ENCODE measurements around the gene RAET1G.
"Not testable (repeated sequence)": the region's sequence is repeated elsewhere in the genome, so short reads cannot be mapped to it uniquely, and the experiment has no call there.

Gene RAET1G

GRCh38 chr6:149961728-149962425, 39.0 kb upstream of the RAET1G start:
- Histone ChIP-seq H4K8ac (ENCODE audit: low read depth, low read length) (no peak overlapping the region), H3K79me1 (ENCODE audit: low read depth, low read length) (no peaks in the 10 kb centered on the region), H4K91ac (ENCODE audit: low read depth, low read length, poor library complexity) (no peak overlapping the region), H3K4me3 (ENCODE audit: low read length in 2 of 2) (no peak overlapping the region), H3K27ac (replicated peaks; ENCODE audit: low read length) (no peak overlapping the region), H3K27me3 (ENCODE audit: control insufficient read depth in 3 of 3, insufficient read depth in 3 of 3, low read depth in 1 of 3, low read length in 3 of 3) (peaks cover 15 to 95% (median 56%) of the 10 kb centered on the region in 3 experiments), H2BK5ac (ENCODE audit: low read length) (no peak overlapping the region), H3K9ac (ENCODE audit: low read depth, low read length, poor library complexity) (no peak overlapping the region), H3K14ac (ENCODE audit: low read length) (no peak overlapping the region), H3K4me2 (ENCODE audit: insufficient read depth, low read length, poor library complexity, severe bottlenecking) (no peak overlapping the region), H2BK15ac (ENCODE audit: low read length) (no peak overlapping the region), H3K9me3 (replicated peaks in 1 of 2; ENCODE audit: control insufficient read depth in 2 of 2, insufficient read depth in 1 of 2, low read depth in 1 of 2, low read length in 2 of 2) (no peaks in the 10 kb centered on the region), H2AK5ac (ENCODE audit: low read depth, low read length) (no peak overlapping the region), H3K23ac (ENCODE audit: low read depth, low read length, poor library complexity) (no peak overlapping the region), H3K18ac (ENCODE audit: low read length) (no peak overlapping the region), H2BK120ac (ENCODE audit: low read depth, low read length) (no peak overlapping the region), H2BK12ac (ENCODE audit: low read length) (no peak overlapping the region), H2AFZ (ENCODE audit: low read length) (no peak overlapping the region), H3K4ac (ENCODE audit: low read length) (no peak overlapping the region), H3K4me1 (ENCODE audit: control insufficient read depth in 2 of 2, insufficient read depth in 1 of 2, low read depth in 1 of 2, low read length in 2 of 2) (peaks cover 8 to 10% of the 10 kb centered on the region in 2 donors), H3K36me3 (replicated peaks in 1 of 2; ENCODE audit: control insufficient read depth in 2 of 2, insufficient read depth in 2 of 2, low read length in 2 of 2) (no peaks in the 10 kb centered on the region)
- no CpG with 5 or more reads among the region's 6 CpGs for WGBS, 2 donors (ENCODE audit: extremely low coverage in 2 of 2, insufficient read length in 2 of 2, insufficient replicate concordance in 1 of 2)
- DNase-seq (ENCODE audit: low spot score), result no peak

DNA sequence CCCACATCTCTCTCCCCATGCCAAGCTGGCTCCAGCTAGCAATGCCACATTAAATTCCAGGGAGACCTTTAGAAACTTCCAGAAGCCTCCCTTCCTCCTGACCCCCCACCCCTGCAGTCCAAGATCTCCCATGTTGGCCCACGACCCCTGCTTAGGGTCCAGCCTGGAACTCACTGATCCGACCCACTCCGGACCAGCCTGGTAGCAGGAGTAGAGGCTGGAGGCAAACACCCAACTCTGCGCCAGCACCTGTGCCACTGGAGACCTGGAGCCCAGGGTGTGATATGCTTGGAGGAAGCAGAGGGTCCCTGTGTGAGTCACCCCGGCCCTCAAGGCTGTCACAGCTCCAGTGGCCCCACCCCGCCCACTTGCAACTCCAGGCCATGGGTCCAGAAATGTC, 37.6 kb upstream of the RAET1G start:
- H3K27ac ChIP-seq (replicated peaks; ENCODE audit: low read length), result no peak overlapping the region
- H3K79me1 ChIP-seq (ENCODE audit: low read depth, low read length), result no peaks in the 10 kb centered on the region

DNA sequence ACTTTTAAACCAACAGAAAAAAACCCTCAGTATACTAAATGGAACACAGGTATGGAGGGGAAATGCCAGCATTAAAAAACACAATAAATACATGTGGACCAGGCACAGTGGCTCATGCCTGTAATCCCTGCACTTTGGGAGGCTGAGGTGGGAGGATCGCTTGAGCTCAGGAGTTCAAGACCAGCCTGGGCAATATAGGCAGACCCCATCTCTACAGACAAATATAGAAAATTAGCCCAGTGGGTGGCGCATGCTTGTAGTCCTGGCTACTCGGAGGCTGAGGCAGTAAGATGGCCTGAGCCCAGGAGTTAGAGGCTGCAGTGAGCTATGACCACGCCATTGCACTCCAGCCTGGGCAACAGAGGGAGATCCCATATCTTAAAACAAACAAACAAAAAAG, 36.9 kb upstream of the RAET1G start:
- H2BK5ac ChIP-seq (ENCODE audit: low read length); H3K4me1 ChIP-seq (ENCODE audit: control insufficient read depth in 2 of 2, insufficient read depth in 1 of 2, low read depth in 1 of 2, low read length in 2 of 2); H2AK5ac ChIP-seq (ENCODE audit: low read depth, low read length); H3K18ac ChIP-seq (ENCODE audit: low read length); H3K9ac ChIP-seq (ENCODE audit: low read depth, low read length, poor library complexity); H3K14ac ChIP-seq (ENCODE audit: low read length); H3K9me3 ChIP-seq (replicated peaks in 1 of 2; ENCODE audit: control insufficient read depth in 2 of 2, insufficient read depth in 1 of 2, low read depth in 1 of 2, low read length in 2 of 2); H2BK120ac ChIP-seq (ENCODE audit: low read depth, low read length); H2BK15ac ChIP-seq (ENCODE audit: low read length); H3K4me3 ChIP-seq (ENCODE audit: low read length in 2 of 2); H2AFZ ChIP-seq (ENCODE audit: low read length); H3K36me3 ChIP-seq (replicated peaks in 1 of 2; ENCODE audit: control insufficient read depth in 2 of 2, insufficient read depth in 2 of 2, low read length in 2 of 2); H2BK12ac ChIP-seq (ENCODE audit: low read length); H3K23ac ChIP-seq (ENCODE audit: low read depth, low read length, poor library complexity); H3K4ac ChIP-seq (ENCODE audit: low read length); H3K27ac ChIP-seq (replicated peaks; ENCODE audit: low read length); H4K8ac ChIP-seq (ENCODE audit: low read depth, low read length); H3K4me2 ChIP-seq (ENCODE audit: insufficient read depth, low read length, poor library complexity, severe bottlenecking); H4K91ac ChIP-seq (ENCODE audit: low read depth, low read length, poor library complexity); H3K79me1 ChIP-seq (ENCODE audit: low read depth, low read length); DNase-seq (ENCODE audit: low spot score): not testable (repeated sequence)
- no CpG with 5 or more reads among the region's 4 CpGs for WGBS, 2 donors (ENCODE audit: extremely low coverage in 2 of 2, insufficient read length in 2 of 2, insufficient replicate concordance in 1 of 2)
- peaks cover 12 to 96% (median 54%) of the 10 kb centered on the region in 3 experiments for H3K27me3 ChIP-seq (ENCODE audit: control insufficient read depth in 3 of 3, insufficient read depth in 3 of 3, low read depth in 1 of 3, low read length in 3 of 3)

More for the DNA sequence above, 37.6 kb upstream of the RAET1G start:
- Histone ChIP-seq H4K91ac (ENCODE audit: low read depth, low read length, poor library complexity) (no peak overlapping the region), H2AK5ac (ENCODE audit: low read depth, low read length) (no peak overlapping the region), H3K9me3 (replicated peaks in 1 of 2; ENCODE audit: control insufficient read depth in 2 of 2, insufficient read depth in 1 of 2, low read depth in 1 of 2, low read length in 2 of 2) (no peaks in the 10 kb centered on the region), H3K4me2 (ENCODE audit: insufficient read depth, low read length, poor library complexity, severe bottlenecking) (no peak overlapping the region), H2BK15ac (ENCODE audit: low read length) (no peak overlapping the region), H3K23ac (ENCODE audit: low read depth, low read length, poor library complexity) (no peak overlapping the region), H3K9ac (ENCODE audit: low read depth, low read length, poor library complexity) (no peak overlapping the region), H3K4me3 (ENCODE audit: low read length in 2 of 2) (no peak overlapping the region), H3K4me1 (ENCODE audit: control insufficient read depth in 2 of 2, insufficient read depth in 1 of 2, low read depth in 1 of 2, low read length in 2 of 2) (peaks cover 6 to 9% of the 10 kb centered on the region in 2 donors), H2AFZ (ENCODE audit: low read length) (no peak overlapping the region), H3K14ac (ENCODE audit: low read length) (no peak overlapping the region), H3K18ac (ENCODE audit: low read length) (no peak overlapping the region), H2BK120ac (ENCODE audit: low read depth, low read length) (no peak overlapping the region), H2BK12ac (ENCODE audit: low read length) (no peak overlapping the region), H3K27me3 (ENCODE audit: control insufficient read depth in 3 of 3, insufficient read depth in 3 of 3, low read depth in 1 of 3, low read length in 3 of 3) (peaks cover 12 to 96% (median 56%) of the 10 kb centered on the region in 3 experiments), H3K4ac (ENCODE audit: low read length) (no peak overlapping the region), H4K8ac (ENCODE audit: low read depth, low read length) (no peak overlapping the region), H2BK5ac (ENCODE audit: low read length) (no peak overlapping the region), H3K36me3 (replicated peaks in 1 of 2; ENCODE audit: control insufficient read depth in 2 of 2, insufficient read depth in 2 of 2, low read length in 2 of 2) (no peaks in the 10 kb centered on the region)
- WGBS, 2 donors (ENCODE audit: extremely low coverage in 2 of 2, insufficient read length in 2 of 2, insufficient replicate concordance in 1 of 2), result no CpG with 5 or more reads among the region's 6 CpGs
- DNase-seq (ENCODE audit: low spot score), result no peak

GRCh38 chr6:149958124-149958523, 35.2 kb upstream of the RAET1G start:
- not testable (repeated sequence) for H3K27ac ChIP-seq (replicated peaks; ENCODE audit: low read length)
- no CpG with 5 or more reads among the region's 3 CpGs for WGBS, 2 donors (ENCODE audit: extremely low coverage in 2 of 2, insufficient read length in 2 of 2, insufficient replicate concordance in 1 of 2)
- peaks cover 3 to 90% (median 56%) of the 10 kb centered on the region in 3 experiments for H3K27me3 ChIP-seq (ENCODE audit: control insufficient read depth in 3 of 3, insufficient read depth in 3 of 3, low read depth in 1 of 3, low read length in 3 of 3)

More at GRCh38 chr6:149958124-149958523, 35.2 kb upstream of the RAET1G start:
- H3K4ac ChIP-seq (ENCODE audit: low read length); H3K9me3 ChIP-seq (replicated peaks in 1 of 2; ENCODE audit: control insufficient read depth in 2 of 2, insufficient read depth in 1 of 2, low read depth in 1 of 2, low read length in 2 of 2); H2AK5ac ChIP-seq (ENCODE audit: low read depth, low read length); H3K18ac ChIP-seq (ENCODE audit: low read length); H2BK120ac ChIP-seq (ENCODE audit: low read depth, low read length); H2AFZ ChIP-seq (ENCODE audit: low read length); H3K4me3 ChIP-seq (ENCODE audit: low read length in 2 of 2); H2BK5ac ChIP-seq (ENCODE audit: low read length); H2BK12ac ChIP-seq (ENCODE audit: low read length); H3K4me1 ChIP-seq (ENCODE audit: control insufficient read depth in 2 of 2, insufficient read depth in 1 of 2, low read depth in 1 of 2, low read length in 2 of 2); H4K8ac ChIP-seq (ENCODE audit: low read depth, low read length); H3K79me1 ChIP-seq (ENCODE audit: low read depth, low read length); H2BK15ac ChIP-seq (ENCODE audit: low read length); H4K91ac ChIP-seq (ENCODE audit: low read depth, low read length, poor library complexity); H3K14ac ChIP-seq (ENCODE audit: low read length); H3K9ac ChIP-seq (ENCODE audit: low read depth, low read length, poor library complexity); H3K4me2 ChIP-seq (ENCODE audit: insufficient read depth, low read length, poor library complexity, severe bottlenecking); DNase-seq (ENCODE audit: low spot score); H3K23ac ChIP-seq (ENCODE audit: low read depth, low read length, poor library complexity); H3K36me3 ChIP-seq (replicated peaks in 1 of 2; ENCODE audit: control insufficient read depth in 2 of 2, insufficient read depth in 2 of 2, low read length in 2 of 2): not testable (repeated sequence)
